Activated naive CD4-positive, alpha-beta T cell treated with anti-CD3 and anti-CD28 coated beads, Interleukin-2, amount 50 U/mL, for 72 hours (primary cell): ENCODE measurements around the gene ACTG1. TPM values are rescaled to one million over a fixed set of nuclear protein-coding genes. Genes with fewer than 3 reads are reported as not detected.

Experiments used
- ATAC-seq, 2 donors: fragments of 150-1000 bp; cut with Tn5 transposase; 2 replicates each; pipeline ENCODE4 v1.10.0; 2021; ENCODE audit warnings: mild to moderate bottlenecking in 2 of 2, moderate library complexity in 2 of 2
- DNase-seq, 2 donors: peaks; one replicate each; pipeline ENCODE4 v3.0.0; 2021 to 2022; ENCODE audit warnings: low spot score in 2 of 2
- H3K27ac Mint-ChIP-seq, 2 donors: one replicate each; pipeline ENCODE4 v1.8.0; 2022; ENCODE audit warnings: mild to moderate bottlenecking in 2 of 2, mixed read lengths in 2 of 2
- H3K36me3 Mint-ChIP-seq, 2 donors: one replicate each; pipeline ENCODE4 v1.8.0; 2022; ENCODE audit warnings: mixed read lengths in 2 of 2
- H3K9me3 Mint-ChIP-seq, 2 donors: one replicate each; pipeline ENCODE4 v1.8.0; 2022; ENCODE audit warnings: mixed read lengths in 2 of 2
- total RNA-seq, 2 donors: library from RNA; stranded (reverse); gene quantifications; one replicate each; pipeline ENCODE4 v1.2.3, GENCODE V29; 2022

Gene ACTG1
- total RNA-seq, 2 donors from 2014 or later = 6,062 to 6,573 TPM

DNA sequence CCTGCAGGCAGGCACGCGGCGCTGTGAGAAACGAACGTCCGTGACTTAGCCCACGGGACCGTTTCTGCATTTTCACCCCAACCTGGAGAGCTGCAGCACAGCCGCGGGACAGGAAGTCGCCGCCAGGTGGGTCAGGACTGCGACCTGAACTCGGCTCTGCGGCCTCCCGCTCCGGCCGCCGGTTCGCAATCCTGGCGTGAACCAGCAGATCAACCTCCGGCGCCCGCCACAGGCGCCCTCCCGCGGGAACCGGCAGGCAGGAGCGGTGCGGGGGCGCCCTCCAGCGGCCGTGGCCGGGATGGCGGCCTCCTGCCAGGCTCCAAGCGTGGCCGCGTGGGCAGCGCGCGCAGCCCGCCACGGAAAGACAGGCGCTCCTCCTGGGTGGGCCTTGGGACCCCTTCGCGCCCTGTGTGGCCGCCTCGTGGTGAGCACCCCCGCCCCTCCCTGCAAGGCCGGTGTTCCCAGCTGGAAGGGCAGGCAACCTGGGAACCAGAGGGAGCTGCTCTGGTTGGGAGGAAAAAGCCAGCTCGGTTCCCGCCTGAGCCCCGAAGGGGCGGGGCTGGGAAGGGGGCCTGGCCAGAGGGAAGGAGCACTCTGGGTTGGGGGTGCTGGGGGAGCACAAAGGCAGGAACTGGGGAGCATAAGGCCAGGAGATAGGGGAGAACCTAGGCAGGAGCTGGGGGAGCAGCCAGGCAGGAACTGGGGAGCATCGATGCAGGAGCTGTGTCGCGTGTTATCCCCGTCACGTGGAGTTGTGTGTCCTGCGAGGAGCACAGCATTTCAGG lies 28.2 kb downstream of the ACTG1 start:
- Mint-ChIP-seq H3K9me3 (no peaks in the 10 kb centered on the region), H3K27ac (no peak overlapping the region), H3K36me3 (no peaks in the 10 kb centered on the region)
- peak; percentile 63 to 72 for ATAC-seq
- DNase-seq = peak; percentile 86 to 98

- H3K9me3 Mint-ChIP-seq = no peaks in the 10 kb centered on the region
- no peak overlapping the region for H3K27ac Mint-ChIP-seq
- ATAC-seq = peak in 1 of 2 donors; percentile 8
- DNase-seq = no peak
- H3K36me3 Mint-ChIP-seq = no peaks in the 10 kb centered on the region
Measured at GRCh38 chr17:81483862-81484194, 28.8 kb downstream of the ACTG1 start.

DNA sequence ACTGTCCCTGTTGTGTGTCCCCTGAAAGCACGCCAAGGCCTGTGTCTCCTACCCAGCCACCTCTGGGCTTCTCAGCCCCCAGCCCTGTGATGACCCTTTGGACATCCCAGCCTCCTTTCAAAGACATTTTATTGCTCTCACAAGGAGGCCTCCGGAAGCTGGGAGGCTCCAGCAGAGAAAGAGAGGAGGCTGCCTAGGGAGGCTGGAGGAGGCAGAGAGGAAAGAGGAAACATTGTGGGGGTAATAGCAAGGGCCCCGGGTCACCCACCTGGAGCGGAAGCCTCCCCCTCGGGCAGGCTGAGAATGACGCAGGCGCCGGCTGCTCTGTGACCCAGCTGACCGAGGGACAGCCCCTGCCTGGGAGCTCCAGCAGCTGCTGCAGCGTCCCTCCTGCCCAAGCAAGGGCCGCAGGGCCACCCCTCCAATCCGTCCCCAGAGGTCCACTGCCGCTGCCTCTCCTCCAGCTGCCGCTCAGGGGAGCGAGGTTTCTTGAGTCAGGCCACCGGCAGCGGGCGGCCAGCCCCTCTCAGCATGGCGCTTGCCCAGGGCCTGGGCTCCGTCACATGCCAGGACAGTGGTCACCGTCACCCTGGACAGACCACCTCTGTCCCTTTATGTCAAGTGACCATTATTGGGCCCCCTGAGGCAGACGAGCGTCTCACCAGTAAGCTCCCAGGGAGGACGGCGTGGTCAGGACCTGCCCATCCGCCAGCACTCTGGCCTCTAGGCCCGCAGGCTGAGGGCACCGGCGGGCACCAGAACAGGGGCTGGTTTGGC lies 29.3 kb downstream of the ACTG1 start:
- no peaks in the 10 kb centered on the region for H3K36me3 Mint-ChIP-seq

GRCh38 chr17:81482673-81483072 lies 29.9 kb downstream of the ACTG1 start:
- ATAC-seq (no peak), DNase-seq (no peak)
- Mint-ChIP-seq H3K9me3 (no peaks in the 10 kb centered on the region), H3K27ac (no peak overlapping the region), H3K36me3 (no peaks in the 10 kb centered on the region)

More for the DNA sequence above, 29.3 kb downstream of the ACTG1 start:
- ATAC-seq (no peak), DNase-seq (no peak)
- no peak overlapping the region for H3K27ac Mint-ChIP-seq
- H3K9me3 Mint-ChIP-seq = no peaks in the 10 kb centered on the region

DNA sequence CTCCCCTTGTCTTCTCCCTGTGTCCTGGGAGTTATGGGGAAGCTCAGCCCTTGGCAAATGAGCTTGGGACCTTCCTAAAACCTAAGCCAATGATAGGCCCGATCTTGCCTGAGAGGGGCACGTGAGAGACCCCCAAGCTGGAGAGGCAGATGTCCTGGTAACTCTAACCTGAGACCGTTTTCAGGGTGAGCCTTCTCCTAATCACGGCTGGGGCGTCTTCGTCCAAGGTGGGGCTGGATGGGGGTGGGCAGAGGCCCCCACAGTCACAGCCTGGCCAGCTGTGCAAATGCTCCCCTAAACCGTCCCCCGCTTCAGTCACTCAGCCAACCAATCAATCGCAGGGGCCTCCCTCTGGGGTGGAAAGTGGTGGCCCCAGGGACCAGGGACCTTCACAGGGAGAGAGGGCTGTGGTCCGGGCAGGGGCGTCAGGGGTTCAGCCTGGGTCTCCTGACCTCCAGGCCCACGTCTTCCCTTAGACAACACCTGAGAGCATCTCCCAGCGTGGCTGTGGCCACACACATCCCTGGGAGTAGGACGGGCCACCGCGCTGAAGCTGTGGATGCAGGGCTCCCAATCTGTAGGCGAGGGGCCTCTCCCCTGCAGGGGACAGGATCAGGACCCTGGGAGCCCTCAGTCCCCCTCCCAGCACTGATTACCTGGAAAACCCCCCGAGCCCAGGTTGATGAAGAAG lies 30.6 kb downstream of the ACTG1 start:
- no peak for ATAC-seq
- no peaks in the 10 kb centered on the region for H3K9me3 Mint-ChIP-seq
- no peak for DNase-seq
- H3K36me3 Mint-ChIP-seq = no peaks in the 10 kb centered on the region
- no peak overlapping the region for H3K27ac Mint-ChIP-seq

- DNase-seq (peak in 1 of 2 donors; percentile 57), ATAC-seq (peak; percentile 30 to 71)
- Mint-ChIP-seq H3K36me3 (no peaks in the 10 kb centered on the region), H3K9me3 (no peaks in the 10 kb centered on the region), H3K27ac (no peak overlapping the region)
Measured at GRCh38 chr17:81481073-81481799, 31.4 kb downstream of the ACTG1 start.

GRCh38 chr17:81480140-81481072 lies 32.2 kb downstream of the ACTG1 start:
- no peaks in the 10 kb centered on the region for H3K36me3 Mint-ChIP-seq
- DNase-seq = no peak
- ATAC-seq = no peak
- no peaks in the 10 kb centered on the region for H3K9me3 Mint-ChIP-seq
- H3K27ac Mint-ChIP-seq = no peak overlapping the region

DNA sequence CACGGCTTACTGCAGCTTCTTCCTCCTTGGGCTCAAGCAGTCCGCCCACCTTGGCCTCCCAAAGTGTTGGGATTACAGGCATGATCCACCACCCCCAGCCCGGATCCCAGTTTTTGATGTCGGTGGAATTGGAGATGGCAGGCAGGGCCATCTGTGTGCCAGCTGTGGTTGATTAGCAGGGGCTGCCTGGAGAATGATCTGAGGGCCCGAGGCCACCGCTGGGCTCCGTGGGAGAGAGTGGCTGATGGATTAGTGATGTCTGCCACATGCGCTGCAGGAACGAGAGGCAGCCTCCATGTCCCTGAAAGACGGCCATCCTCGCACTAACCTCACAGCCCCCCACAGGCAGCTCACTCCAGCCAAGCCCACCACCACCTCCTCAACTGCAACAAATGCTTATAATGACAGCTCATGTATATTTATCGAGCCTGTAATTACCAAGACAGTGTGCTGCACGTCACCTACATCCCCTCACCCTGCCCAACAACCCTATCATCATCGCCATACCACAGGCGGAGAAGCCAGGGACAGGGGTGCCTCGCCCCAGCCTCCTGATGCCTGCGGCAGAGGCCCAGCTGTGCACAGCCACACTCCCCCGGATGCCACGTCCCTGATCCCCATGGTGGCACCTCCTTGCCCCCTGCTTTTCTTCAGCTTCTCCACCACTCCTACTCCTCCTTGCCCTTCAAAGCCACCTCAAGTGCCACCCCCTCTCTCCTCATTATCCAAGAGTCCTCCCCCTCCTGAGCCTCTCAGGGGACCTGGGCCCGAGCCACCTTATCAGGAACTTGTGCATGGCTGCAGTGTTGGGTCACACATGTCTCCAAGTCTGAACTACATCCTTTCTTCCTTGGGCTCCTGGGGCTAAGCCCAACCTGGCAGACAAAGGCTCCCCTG lies 33.2 kb downstream of the ACTG1 start:
- Mint-ChIP-seq H3K36me3 (no peaks in the 10 kb centered on the region), H3K9me3 (no peaks in the 10 kb centered on the region), H3K27ac (no peak overlapping the region)
- DNase-seq (no peak), ATAC-seq (no peak)

- DNase-seq = no peak
- Mint-ChIP-seq H3K27ac (no peak overlapping the region), H3K36me3 (no peaks in the 10 kb centered on the region), H3K9me3 (no peaks in the 10 kb centered on the region)
- no peak for ATAC-seq
Measured at GRCh38 chr17:81478119-81478518, 34.5 kb downstream of the ACTG1 start.

GRCh38 chr17:81477173-81477572 lies 35.4 kb downstream of the ACTG1 start:
- no peak for DNase-seq
- Mint-ChIP-seq H3K9me3 (no peaks in the 10 kb centered on the region), H3K36me3 (no peaks in the 10 kb centered on the region), H3K27ac (peak overlapping the region in 1 of 2 donors; percentile 44)
- ATAC-seq = no peak

- no peak overlapping the region for H3K27ac Mint-ChIP-seq
- DNase-seq (no peak), ATAC-seq (no peak)
- no peaks in the 10 kb centered on the region for H3K9me3 Mint-ChIP-seq
- H3K36me3 Mint-ChIP-seq = no peaks in the 10 kb centered on the region
Measured at GRCh38 chr17:81476635-81477034, 36.0 kb downstream of the ACTG1 start.

- Mint-ChIP-seq H3K9me3 (no peaks in the 10 kb centered on the region), H3K36me3 (no peaks in the 10 kb centered on the region), H3K27ac (peak overlapping the region in 1 of 2 donors; percentile 44)
- ATAC-seq (no peak), DNase-seq (no peak)
Measured at GRCh38 chr17:81476097-81476496, 36.5 kb downstream of the ACTG1 start.

DNA sequence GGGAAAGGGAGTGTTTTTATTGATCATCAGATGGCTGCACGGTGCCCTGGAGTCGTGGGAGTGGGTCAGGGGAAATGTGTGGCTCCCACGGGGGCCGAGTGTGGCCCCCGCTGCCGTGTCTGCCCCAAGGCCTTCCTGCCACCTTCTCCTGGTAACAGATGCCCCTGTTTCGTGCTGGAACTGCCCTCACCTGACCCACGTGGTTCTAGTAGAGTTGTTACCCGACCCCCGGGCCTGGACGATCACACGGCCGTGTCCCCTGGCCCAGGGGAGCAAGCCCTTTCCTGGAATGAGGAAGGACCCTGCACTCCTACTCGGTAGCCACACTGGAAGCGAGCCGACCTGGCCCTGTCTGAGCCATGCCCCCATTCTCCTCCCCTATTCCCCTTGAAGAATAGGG lies 37.6 kb downstream of the ACTG1 start:
- ATAC-seq (no peak), DNase-seq (no peak)
- Mint-ChIP-seq H3K9me3 (no peaks in the 10 kb centered on the region), H3K36me3 (no peaks in the 10 kb centered on the region), H3K27ac (no peak overlapping the region)

DNA sequence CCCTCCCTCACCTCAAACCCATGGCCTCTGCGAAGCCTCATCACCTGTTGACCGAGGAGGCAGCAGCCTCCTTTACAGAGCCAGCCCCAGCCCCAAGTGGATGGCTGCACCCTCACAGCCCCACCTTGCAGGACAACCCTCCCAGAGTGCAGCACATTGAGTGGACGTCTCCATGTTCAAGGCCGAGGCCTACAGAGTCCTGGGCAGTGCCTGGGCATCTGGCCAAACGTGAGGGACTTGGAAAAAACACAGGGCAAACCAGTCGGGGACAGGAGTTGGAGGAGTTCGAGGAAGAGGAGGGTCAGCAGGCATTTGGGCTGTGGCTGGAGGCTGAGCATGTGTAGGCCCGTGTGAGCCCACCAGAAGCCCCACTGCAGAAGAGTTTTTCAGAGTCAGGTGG lies 39.6 kb downstream of the ACTG1 start:
- H3K36me3 Mint-ChIP-seq = no peaks in the 10 kb centered on the region
- H3K27ac Mint-ChIP-seq = no peak overlapping the region
- DNase-seq = no peak
- no peak for ATAC-seq
- no peaks in the 10 kb centered on the region for H3K9me3 Mint-ChIP-seq

GRCh38 chr17:81471818-81472456 lies 40.7 kb downstream of the ACTG1 start:
- no peaks in the 10 kb centered on the region for H3K9me3 Mint-ChIP-seq
- no peaks in the 10 kb centered on the region for H3K36me3 Mint-ChIP-seq
- peak; percentile 47 to 49 for ATAC-seq
- H3K27ac Mint-ChIP-seq = no peak overlapping the region
- DNase-seq = no peak
